ENCODE data around the gene PRKAR2B.

PRKAR2B gene

GRCh38 chr7:107020400-107020799 is 24.1 kb upstream of the PRKAR2B start:
- H3K4me3 Mint-ChIP-seq: no peak overlapping the region
- H3K9me3 Mint-ChIP-seq: no peaks in the 10 kb centered on the region
- H3K4me1 Mint-ChIP-seq: no peaks in the 10 kb centered on the region
- no peak overlapping the region for H3K27ac Mint-ChIP-seq
- H3K36me3 Mint-ChIP-seq: no peaks in the 10 kb centered on the region
- peaks cover 2% of the 10 kb centered on the region for H3K27me3 Mint-ChIP-seq

DNA sequence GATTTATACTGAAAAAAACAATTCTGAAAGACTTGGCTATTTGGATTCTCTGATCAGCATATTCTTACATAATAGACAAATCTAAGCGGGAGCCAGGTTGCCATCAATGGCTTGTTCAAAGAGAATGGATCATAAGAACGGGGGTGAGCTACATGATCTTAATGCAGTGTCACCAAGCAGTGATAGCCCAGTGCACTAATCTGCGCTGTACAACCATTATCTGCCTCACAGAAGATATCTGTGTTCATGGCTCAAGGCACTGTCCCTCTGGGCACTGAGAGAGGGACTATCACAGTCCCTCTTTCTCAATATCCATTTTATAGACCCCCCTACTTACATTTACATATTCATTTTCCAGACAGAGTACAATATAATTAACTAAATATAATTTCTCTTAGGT is 22.9 kb upstream of the PRKAR2B start:
- no peaks in the 10 kb centered on the region for H3K36me3 Mint-ChIP-seq
- H3K27ac Mint-ChIP-seq: no peak overlapping the region
- H3K4me1 Mint-ChIP-seq: no peaks in the 10 kb centered on the region
- H3K9me3 Mint-ChIP-seq: no peaks in the 10 kb centered on the region
- no peak overlapping the region for H3K4me3 Mint-ChIP-seq
- peaks cover 2% of the 10 kb centered on the region for H3K27me3 Mint-ChIP-seq

DNA sequence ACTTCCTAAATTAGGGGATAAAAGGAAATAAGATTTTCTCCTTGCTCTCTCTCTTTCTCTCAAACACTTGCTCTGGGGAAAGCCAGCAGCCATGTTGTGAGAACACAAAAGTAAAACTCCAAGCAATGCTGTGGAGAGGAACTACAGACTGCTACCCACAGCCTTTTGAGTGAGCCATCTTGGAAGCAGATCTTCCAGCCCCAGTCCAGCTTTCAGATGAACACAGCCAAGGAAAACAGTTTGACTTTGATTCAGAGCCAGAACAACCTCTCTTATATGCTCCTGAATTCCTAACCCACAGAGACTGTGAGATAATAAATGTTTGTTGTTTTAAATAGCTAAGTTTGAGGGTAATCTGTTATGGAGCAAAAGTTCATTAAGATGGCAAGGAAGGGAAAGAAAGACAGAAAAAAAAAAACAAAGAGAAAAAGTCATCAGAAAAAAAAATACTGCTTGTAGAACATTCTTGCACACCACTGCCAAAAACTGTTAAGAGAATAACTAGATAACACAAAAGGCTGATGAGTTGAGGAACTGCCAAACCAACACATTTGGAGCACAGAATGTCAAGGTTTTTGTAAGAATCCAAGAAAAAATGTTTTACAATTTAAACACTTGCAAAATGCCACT is 20.9 kb upstream of the PRKAR2B start:
- Mint-ChIP-seq H3K36me3 (no peaks in the 10 kb centered on the region), H3K4me1 (no peaks in the 10 kb centered on the region), H3K4me3 (no peak overlapping the region), H3K9me3 (no peaks in the 10 kb centered on the region), H3K27me3 (no peaks in the 10 kb centered on the region), H3K27ac (no peak overlapping the region)

- Mint-ChIP-seq H3K27ac (no peak overlapping the region), H3K36me3 (no peaks in the 10 kb centered on the region), H3K9me3 (no peaks in the 10 kb centered on the region), H3K4me3 (no peak overlapping the region), H3K27me3 (no peaks in the 10 kb centered on the region), H3K4me1 (no peaks in the 10 kb centered on the region)
These were observed 19.6 kb upstream of the PRKAR2B start for GRCh38 chr7:107024906-107025305.

- Mint-ChIP-seq H3K27ac (no peak overlapping the region), H3K4me1 (no peaks in the 10 kb centered on the region), H3K9me3 (no peaks in the 10 kb centered on the region), H3K36me3 (no peaks in the 10 kb centered on the region), H3K4me3 (no peak overlapping the region), H3K27me3 (no peaks in the 10 kb centered on the region)
These were observed 18.9 kb upstream of the PRKAR2B start for GRCh38 chr7:107025449-107026103.

DNA sequence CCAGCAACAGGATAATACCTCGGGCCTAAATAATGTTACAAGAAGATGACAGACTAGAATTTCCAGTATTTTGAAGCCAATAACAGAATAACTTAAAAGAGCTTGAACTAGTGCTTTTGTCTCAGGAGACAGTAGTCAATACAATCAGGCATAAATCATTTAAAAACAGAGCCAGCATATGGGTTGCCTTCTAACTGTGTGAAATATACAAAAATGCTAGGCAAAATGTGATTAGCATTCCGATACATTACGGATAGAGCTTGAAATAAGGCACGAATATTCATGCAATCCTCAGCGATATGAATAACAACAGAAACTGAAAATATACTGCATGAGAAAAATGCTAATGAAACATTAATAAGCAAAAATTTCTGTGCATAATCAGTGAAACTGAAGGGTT is 18.3 kb upstream of the PRKAR2B start:
- no peaks in the 10 kb centered on the region for H3K36me3 Mint-ChIP-seq
- H3K4me3 Mint-ChIP-seq: no peak overlapping the region
- no peaks in the 10 kb centered on the region for H3K4me1 Mint-ChIP-seq
- H3K9me3 Mint-ChIP-seq: no peaks in the 10 kb centered on the region
- no peaks in the 10 kb centered on the region for H3K27me3 Mint-ChIP-seq
- no peak overlapping the region for H3K27ac Mint-ChIP-seq

- no peaks in the 10 kb centered on the region for H3K4me1 Mint-ChIP-seq
- H3K36me3 Mint-ChIP-seq: no peaks in the 10 kb centered on the region
- no peaks in the 10 kb centered on the region for H3K9me3 Mint-ChIP-seq
- H3K27ac Mint-ChIP-seq: no peak overlapping the region
- H3K4me3 Mint-ChIP-seq: no peak overlapping the region
- no peaks in the 10 kb centered on the region for H3K27me3 Mint-ChIP-seq
These were observed 17.3 kb upstream of the PRKAR2B start for GRCh38 chr7:107027208-107027607.

DNA sequence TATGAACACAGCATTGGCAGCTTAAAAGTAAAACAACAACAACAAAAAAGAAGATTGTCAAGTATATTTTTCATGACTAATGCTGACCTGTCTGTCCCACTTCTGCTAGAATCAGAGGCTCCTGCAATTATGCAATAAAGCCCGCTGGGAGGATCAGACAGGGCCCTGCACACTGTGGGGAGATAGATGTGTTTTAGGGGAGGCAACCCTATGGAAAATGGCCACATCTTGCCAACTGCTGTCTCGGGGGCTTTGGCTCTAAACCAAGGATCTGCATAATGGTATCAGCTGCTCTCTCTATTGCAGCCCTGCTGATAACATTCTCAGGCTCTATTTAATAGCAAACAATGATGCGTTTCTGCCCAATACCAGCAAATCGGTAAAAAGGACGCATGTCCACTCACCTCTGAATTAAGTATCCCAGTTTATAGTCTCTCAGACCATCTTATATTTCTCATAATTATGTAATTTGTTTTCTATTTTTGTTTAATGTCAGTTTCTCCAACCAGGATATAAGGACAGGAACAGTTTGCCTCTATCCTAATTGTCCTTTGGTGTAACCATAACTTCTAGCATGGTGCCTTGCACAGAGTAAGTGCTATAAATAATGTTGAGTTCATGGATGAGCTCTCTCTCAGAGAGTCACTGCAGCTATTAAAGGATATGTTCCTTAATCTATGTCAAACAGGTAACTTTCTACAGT is 15.3 kb upstream of the PRKAR2B start:
- no peaks in the 10 kb centered on the region for H3K27me3 Mint-ChIP-seq
- no peaks in the 10 kb centered on the region for H3K36me3 Mint-ChIP-seq
- no peaks in the 10 kb centered on the region for H3K9me3 Mint-ChIP-seq
- H3K27ac Mint-ChIP-seq: no peak overlapping the region
- H3K4me1 Mint-ChIP-seq: no peaks in the 10 kb centered on the region
- no peak overlapping the region for H3K4me3 Mint-ChIP-seq

DNA sequence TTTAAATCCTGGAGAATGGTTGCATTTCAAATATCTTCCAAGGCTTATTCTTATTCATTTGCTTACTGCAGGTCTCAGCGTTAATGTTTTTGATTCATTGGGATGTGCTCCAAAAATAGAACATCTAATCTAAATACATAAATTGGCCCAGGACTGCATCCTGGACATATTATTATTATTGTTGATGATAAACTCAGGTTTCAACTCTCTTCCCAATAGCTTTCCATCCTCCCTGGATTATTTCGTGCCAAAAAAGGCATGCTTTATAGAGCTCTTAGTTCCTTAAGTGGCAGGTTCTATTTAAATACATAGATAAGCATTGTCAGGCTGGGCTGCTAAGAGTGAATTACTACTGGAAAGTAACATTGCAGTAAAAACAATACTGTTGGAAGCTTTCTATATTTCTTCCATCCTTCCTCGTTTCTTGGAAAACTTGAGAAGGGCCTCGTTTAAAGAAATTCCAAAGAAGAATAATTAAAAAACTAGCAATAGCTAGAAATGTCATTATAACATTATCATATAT is 14.7 kb upstream of the PRKAR2B start:
- no peaks in the 10 kb centered on the region for H3K27me3 Mint-ChIP-seq
- H3K4me3 Mint-ChIP-seq: no peak overlapping the region
- no peaks in the 10 kb centered on the region for H3K9me3 Mint-ChIP-seq
- H3K4me1 Mint-ChIP-seq: no peaks in the 10 kb centered on the region
- H3K27ac Mint-ChIP-seq: no peak overlapping the region
- no peaks in the 10 kb centered on the region for H3K36me3 Mint-ChIP-seq

DNA sequence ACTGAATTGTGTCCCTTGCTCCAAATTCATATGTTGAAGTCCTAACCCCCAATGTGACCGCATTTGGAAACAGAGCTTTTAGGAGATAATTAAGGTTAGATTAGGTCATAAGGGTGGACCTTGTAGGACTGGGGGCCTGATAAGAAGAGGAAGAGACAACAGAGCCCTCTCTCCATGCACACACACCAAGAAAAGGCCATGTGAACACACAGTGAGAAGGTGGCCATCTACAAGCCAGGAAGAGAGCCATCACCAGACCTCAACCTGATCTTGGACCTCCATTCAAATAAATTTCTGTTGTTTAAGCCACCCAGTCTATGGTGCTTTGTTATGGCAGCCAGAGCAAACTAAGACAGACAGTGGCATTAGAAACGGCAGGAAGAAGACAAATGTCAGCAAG is 12.5 kb upstream of the PRKAR2B start:
- H3K4me3 Mint-ChIP-seq: no peak overlapping the region
- H3K27me3 Mint-ChIP-seq: no peaks in the 10 kb centered on the region
- H3K9me3 Mint-ChIP-seq: no peaks in the 10 kb centered on the region
- H3K27ac Mint-ChIP-seq: no peak overlapping the region
- H3K36me3 Mint-ChIP-seq: no peaks in the 10 kb centered on the region
- H3K4me1 Mint-ChIP-seq: no peaks in the 10 kb centered on the region

DNA sequence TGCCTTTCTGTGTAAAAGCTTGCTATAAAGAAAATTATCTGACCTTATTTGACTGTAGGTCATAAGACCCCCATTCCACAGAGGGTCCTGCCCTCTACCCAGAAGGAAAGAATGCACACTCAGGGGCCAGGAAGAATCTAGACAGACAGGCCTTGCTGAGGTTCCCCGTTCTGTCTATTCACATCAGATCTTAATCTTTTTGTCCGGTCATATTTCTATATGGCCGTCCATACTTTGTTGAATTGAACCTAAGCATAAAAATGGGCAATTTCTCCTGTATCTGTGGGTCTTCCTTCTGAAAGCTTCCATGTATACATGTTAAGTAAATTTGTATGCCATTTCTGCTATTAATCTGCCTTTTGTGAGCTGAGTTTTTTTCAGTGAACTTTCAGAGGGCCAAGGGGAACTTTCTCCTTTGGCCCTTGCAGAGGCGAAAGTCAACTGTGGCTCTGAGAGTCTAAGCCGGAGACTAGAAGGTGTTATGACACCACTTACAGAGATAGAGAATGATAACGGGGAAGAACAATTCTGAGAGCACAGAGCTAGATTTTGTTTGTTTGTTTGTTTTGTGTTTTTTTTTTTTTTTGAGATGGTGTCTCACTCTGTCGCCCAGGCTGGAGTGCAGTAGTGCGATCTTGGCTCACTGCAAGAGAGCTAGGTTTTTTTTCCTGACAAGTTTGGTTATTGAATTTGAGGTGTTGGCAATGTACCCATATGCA is 11.6 kb upstream of the PRKAR2B start:
- Mint-ChIP-seq H3K36me3 (no peaks in the 10 kb centered on the region), H3K9me3 (no peaks in the 10 kb centered on the region), H3K27ac (no peak overlapping the region), H3K27me3 (no peaks in the 10 kb centered on the region), H3K4me3 (no peak overlapping the region), H3K4me1 (no peaks in the 10 kb centered on the region)

DNA sequence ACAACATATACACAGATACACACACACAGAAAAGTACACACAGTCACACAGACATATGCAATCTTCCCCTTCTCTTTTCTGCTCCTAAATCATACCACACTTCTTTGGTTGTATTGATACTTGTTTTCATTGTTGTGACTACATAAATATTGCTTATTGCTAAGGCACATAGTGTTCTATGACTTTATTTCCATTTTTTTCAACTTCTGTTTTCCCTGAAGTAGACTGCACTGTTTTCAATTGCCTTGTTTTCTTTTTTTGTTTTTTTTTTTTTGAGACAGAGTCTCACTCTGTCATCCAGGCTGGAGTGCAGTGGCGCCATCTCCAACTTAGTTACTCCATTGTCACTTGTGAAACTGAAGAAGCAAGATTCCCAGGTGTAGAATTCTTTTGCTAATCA is 10.0 kb upstream of the PRKAR2B start:
- Mint-ChIP-seq H3K36me3 (no peaks in the 10 kb centered on the region), H3K27ac (no peak overlapping the region), H3K9me3 (no peaks in the 10 kb centered on the region), H3K4me1 (no peaks in the 10 kb centered on the region), H3K27me3 (no peaks in the 10 kb centered on the region), H3K4me3 (no peak overlapping the region)

DNA sequence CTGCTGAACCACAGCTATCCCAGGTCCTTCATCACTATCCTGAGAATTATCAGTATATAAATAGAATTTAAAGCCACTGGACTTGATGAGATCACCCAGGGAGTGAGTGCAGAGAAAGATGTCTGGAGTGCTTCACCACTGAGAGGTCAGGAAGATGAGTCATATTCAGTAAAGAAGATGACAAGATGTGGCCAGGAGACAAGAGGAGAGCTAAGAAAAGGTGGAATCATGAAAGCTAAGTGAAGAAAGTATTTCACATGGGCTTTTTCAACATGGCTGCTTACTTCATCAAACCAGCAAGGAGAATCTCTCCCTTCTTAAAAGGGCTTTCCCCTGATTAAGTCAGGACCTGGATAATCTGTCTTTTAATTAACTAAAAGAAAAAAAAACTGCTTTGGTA is 9.1 kb upstream of the PRKAR2B start:
- no peaks in the 10 kb centered on the region for H3K4me1 Mint-ChIP-seq
- H3K27ac Mint-ChIP-seq: no peak overlapping the region
- no peaks in the 10 kb centered on the region for H3K27me3 Mint-ChIP-seq
- no peaks in the 10 kb centered on the region for H3K9me3 Mint-ChIP-seq
- no peaks in the 10 kb centered on the region for H3K36me3 Mint-ChIP-seq
- H3K4me3 Mint-ChIP-seq: no peak overlapping the region

DNA sequence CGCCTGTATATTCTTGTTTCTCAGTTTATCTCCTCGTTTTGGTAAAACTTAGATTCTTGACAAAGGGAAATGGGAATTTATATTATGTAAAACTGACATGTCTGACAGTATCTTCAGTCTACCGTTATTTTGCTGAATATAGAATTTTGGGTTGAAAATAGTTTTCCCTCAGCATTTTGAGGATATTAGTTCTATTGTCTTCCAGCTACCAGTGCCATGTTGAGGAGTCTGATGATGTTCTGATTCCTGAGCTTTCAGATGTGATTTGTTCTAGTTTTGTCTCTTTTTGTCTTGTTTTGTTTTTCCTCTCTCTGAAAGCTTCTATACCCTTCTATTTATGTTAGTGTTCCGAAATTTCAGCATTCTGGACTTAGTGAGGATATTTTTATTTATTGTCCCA is 8.0 kb upstream of the PRKAR2B start:
- Mint-ChIP-seq H3K27me3 (no peaks in the 10 kb centered on the region), H3K4me1 (no peaks in the 10 kb centered on the region), H3K36me3 (no peaks in the 10 kb centered on the region), H3K27ac (peak overlapping the region; percentile 1), H3K4me3 (no peak overlapping the region), H3K9me3 (no peaks in the 10 kb centered on the region)

DNA sequence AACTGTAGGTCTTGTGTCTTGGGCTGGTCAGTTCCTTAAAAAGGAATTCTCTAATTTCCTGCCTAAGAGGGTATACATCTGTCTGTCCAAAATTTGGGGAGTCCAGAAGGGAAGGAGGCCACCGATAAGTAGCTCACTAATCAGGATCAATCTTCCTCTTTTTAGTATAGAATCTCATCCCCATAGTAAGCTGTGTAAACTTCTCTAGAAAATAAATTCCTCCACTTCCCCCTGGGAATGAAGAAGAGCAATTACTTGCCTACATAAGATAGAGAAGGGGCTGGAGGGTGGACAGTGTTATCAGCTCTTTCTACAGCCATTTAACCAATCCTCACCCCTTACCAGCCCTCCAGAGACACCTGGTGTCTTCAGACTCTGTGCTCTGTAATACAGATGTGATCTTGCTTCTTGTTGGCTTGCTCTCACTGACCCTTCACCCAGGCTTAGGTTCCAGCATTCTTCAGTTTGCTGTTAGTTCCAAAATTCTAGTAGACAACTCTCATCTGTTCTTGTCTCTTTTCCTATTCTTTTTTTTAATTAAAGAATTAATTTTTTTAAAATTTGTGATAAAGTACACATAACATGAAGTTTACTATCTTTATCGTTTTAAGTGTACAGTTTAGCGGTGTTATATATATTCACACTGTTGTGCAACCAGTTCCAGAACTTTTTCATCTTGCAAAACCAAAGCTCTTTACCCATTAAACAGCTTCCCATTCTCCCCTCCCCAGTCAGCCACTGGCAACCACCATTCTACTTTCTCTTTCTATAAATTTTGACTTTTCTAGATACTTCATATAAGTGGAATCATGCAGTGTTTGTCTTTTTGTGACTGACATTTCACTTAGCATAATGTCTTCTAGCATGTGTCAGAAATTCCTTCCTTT is 6.5 kb upstream of the PRKAR2B start:
- Mint-ChIP-seq H3K27me3 (no peaks in the 10 kb centered on the region), H3K4me1 (no peaks in the 10 kb centered on the region), H3K4me3 (no peak overlapping the region), H3K27ac (no peak overlapping the region), H3K36me3 (no peaks in the 10 kb centered on the region), H3K9me3 (no peaks in the 10 kb centered on the region)

Data from activated naive CD4-positive, alpha-beta T cell treated with anti-CD3 and anti-CD28 coated beads, Interleukin-2, amount 50 U/mL, for 24 hours (primary cell).